ENCODE data around the gene PRM3.
"Not testable (repeated sequence)": the region's sequence is repeated elsewhere in the genome, so short reads cannot be mapped to it uniquely, and the experiment has no call there.

PRM3 gene

GRCh38 chr16:11295672-11296071 lies 22.2 kb upstream of the PRM3 start:
- Histone ChIP-seq H3K4me3 (IDR thresholded peaks at IDR 0.05; ENCODE audit: insufficient read depth, low read depth, low read length) (no peak overlapping the region), H2AFZ (ENCODE audit: low read depth) (no peak overlapping the region)

GRCh38 chr16:11292076-11292748 lies 18.8 kb upstream of the PRM3 start:
- H3K4me3 ChIP-seq (IDR thresholded peaks at IDR 0.05; ENCODE audit: insufficient read depth, low read depth, low read length) = no peak overlapping the region
- no peak for TF ChIP-seq CTCF (conservative IDR thresholded peaks at IDR 0.05; ENCODE audit: low read depth, low read length)
- no peak overlapping the region for H2AFZ ChIP-seq (ENCODE audit: low read depth)
- no peaks in the 10 kb centered on the region for H3K79me2 ChIP-seq (ENCODE audit: insufficient read depth, low read depth)
- no peaks in the 10 kb centered on the region for H4K20me1 ChIP-seq (ENCODE audit: insufficient read depth)
- H3K4me2 ChIP-seq = no peak overlapping the region
- no peaks in the 10 kb centered on the region for H3K36me3 ChIP-seq (ENCODE audit: insufficient read depth)
- peaks cover 43% of the 10 kb centered on the region for H3K27me3 ChIP-seq (ENCODE audit: insufficient read depth, low read depth)
- H3K27ac ChIP-seq = no peak overlapping the region
- H3K4me1 ChIP-seq (ENCODE audit: low read depth, poor library complexity, severe bottlenecking) = peaks cover 10% of the 10 kb centered on the region
- H3K9ac ChIP-seq = no peak overlapping the region

More at GRCh38 chr16:11295672-11296071, 22.2 kb upstream of the PRM3 start:
- Histone ChIP-seq H3K27ac (no peak overlapping the region), H3K9ac (no peak overlapping the region), H4K20me1 (ENCODE audit: insufficient read depth) (no peaks in the 10 kb centered on the region), H3K36me3 (ENCODE audit: insufficient read depth) (no peaks in the 10 kb centered on the region), H3K79me2 (ENCODE audit: insufficient read depth, low read depth) (no peaks in the 10 kb centered on the region), H3K4me2 (no peak overlapping the region), H3K27me3 (ENCODE audit: insufficient read depth, low read depth) (peaks cover 53% of the 10 kb centered on the region), H3K4me1 (ENCODE audit: low read depth, poor library complexity, severe bottlenecking) (peaks cover 28% of the 10 kb centered on the region)
- no peak for TF ChIP-seq CTCF (conservative IDR thresholded peaks at IDR 0.05; ENCODE audit: low read depth, low read length)

- Histone ChIP-seq H3K4me1 (ENCODE audit: low read depth, poor library complexity, severe bottlenecking) (peaks cover 6% of the 10 kb centered on the region), H3K27ac (no peak overlapping the region), H3K36me3 (ENCODE audit: insufficient read depth) (no peaks in the 10 kb centered on the region), H3K79me2 (ENCODE audit: insufficient read depth, low read depth) (no peaks in the 10 kb centered on the region), H2AFZ (ENCODE audit: low read depth) (no peak overlapping the region), H3K27me3 (ENCODE audit: insufficient read depth, low read depth) (peaks cover 33% of the 10 kb centered on the region), H3K4me2 (no peak overlapping the region), H4K20me1 (ENCODE audit: insufficient read depth) (no peaks in the 10 kb centered on the region), H3K4me3 (IDR thresholded peaks at IDR 0.05; ENCODE audit: insufficient read depth, low read depth, low read length) (no peak overlapping the region), H3K9ac (no peak overlapping the region)
- TF ChIP-seq CTCF (conservative IDR thresholded peaks at IDR 0.05; ENCODE audit: low read depth, low read length) = no peak
Measured at GRCh38 chr16:11291091-11291703, 17.8 kb upstream of the PRM3 start.

- H4K20me1 ChIP-seq (ENCODE audit: insufficient read depth) = no peaks in the 10 kb centered on the region
- no peak overlapping the region for H3K9ac ChIP-seq
- peaks cover 24% of the 10 kb centered on the region for H3K27me3 ChIP-seq (ENCODE audit: insufficient read depth, low read depth)
- no peak overlapping the region for H3K4me3 ChIP-seq (IDR thresholded peaks at IDR 0.05; ENCODE audit: insufficient read depth, low read depth, low read length)
- H3K4me1 ChIP-seq (ENCODE audit: low read depth, poor library complexity, severe bottlenecking) = peaks cover 6% of the 10 kb centered on the region
- no peaks in the 10 kb centered on the region for H3K79me2 ChIP-seq (ENCODE audit: insufficient read depth, low read depth)
- no peak for TF ChIP-seq CTCF (conservative IDR thresholded peaks at IDR 0.05; ENCODE audit: low read depth, low read length)
- no peaks in the 10 kb centered on the region for H3K36me3 ChIP-seq (ENCODE audit: insufficient read depth)
- no peak overlapping the region for H3K4me2 ChIP-seq
- H2AFZ ChIP-seq (ENCODE audit: low read depth) = no peak overlapping the region
- no peak overlapping the region for H3K27ac ChIP-seq
Measured at GRCh38 chr16:11290102-11290893, 16.9 kb upstream of the PRM3 start.

- not testable (repeated sequence) for H3K4me2 ChIP-seq
Measured at GRCh38 chr16:11289696-11290095, 16.3 kb upstream of the PRM3 start.

More at GRCh38 chr16:11289696-11290095, 16.3 kb upstream of the PRM3 start:
- not testable (repeated sequence) for H3K27ac ChIP-seq; H3K36me3 ChIP-seq (ENCODE audit: insufficient read depth); H3K4me1 ChIP-seq (ENCODE audit: low read depth, poor library complexity, severe bottlenecking); H3K9ac ChIP-seq; H3K79me2 ChIP-seq (ENCODE audit: insufficient read depth, low read depth); H2AFZ ChIP-seq (ENCODE audit: low read depth); H4K20me1 ChIP-seq (ENCODE audit: insufficient read depth); H3K4me3 ChIP-seq (IDR thresholded peaks at IDR 0.05; ENCODE audit: insufficient read depth, low read depth, low read length)
- peaks cover 18% of the 10 kb centered on the region for H3K27me3 ChIP-seq (ENCODE audit: insufficient read depth, low read depth)
